HL-60 (cell line): ENCODE measurements around the gene GNGT2.
"Not testable (repeated sequence)": the region's sequence is repeated elsewhere in the genome, so short reads cannot be mapped to it uniquely, and the experiment has no call there.

Source experiments
- CTCF ChIP-seq: IDR thresholded peaks from one replicate; pipeline ENCODE4 v1.5.1; 2011; ENCODE audit warnings: low read length, control low read depth, inconsistent platforms; ENCODE audit not compliant: insufficient read depth
- POLR2AphosphoS5 ChIP-seq: IDR thresholded peaks from 2 replicates; pipeline ENCODE4 v1.6.1; 2012; ENCODE audit warnings: low read depth

GRCh38 chr17:49185381-49185780 is 25.0 kb downstream of the GNGT2 start:
- TF ChIP-seq CTCF, POLR2AphosphoS5: not testable (repeated sequence)
